ENCODE measurements around the gene BTBD9.
"Not testable (repeated sequence)": the region's sequence is repeated elsewhere in the genome, so short reads cannot be mapped to it uniquely, and the experiment has no call there.

The BTBD9 gene

GRCh38 chr6:38134704-38135088, 505.0 kb downstream of the BTBD9 start:
- DNase-seq: no peak

GRCh38 chr6:38133932-38134703, 505.6 kb downstream of the BTBD9 start:
- DNase-seq: no peak

- DNase-seq: no peak
Observed at GRCh38 chr6:38131527-38131965, 508.2 kb downstream of the BTBD9 start.

- DNase-seq: no peak
Observed at GRCh38 chr6:38127284-38127683, 512.4 kb downstream of the BTBD9 start.

- DNase-seq: not testable (repeated sequence)
Observed at GRCh38 chr6:38124224-38124926, 515.4 kb downstream of the BTBD9 start.

- DNase-seq: no peak
Observed at GRCh38 chr6:38119516-38119915, 520.2 kb downstream of the BTBD9 start.

- no peak for DNase-seq
Observed at GRCh38 chr6:38118791-38119365, 520.9 kb downstream of the BTBD9 start.
